ENCODE data around the gene TPO. TPM values are rescaled to one million over a fixed set of nuclear protein-coding genes. Genes with fewer than 3 reads are reported as not detected.
"Not testable (repeated sequence)": the region's sequence is repeated elsewhere in the genome, so short reads cannot be mapped to it uniquely, and the experiment has no call there.

Gene TPO
- total RNA-seq, 2 experiments from 2014 or later, result not detected

DNA sequence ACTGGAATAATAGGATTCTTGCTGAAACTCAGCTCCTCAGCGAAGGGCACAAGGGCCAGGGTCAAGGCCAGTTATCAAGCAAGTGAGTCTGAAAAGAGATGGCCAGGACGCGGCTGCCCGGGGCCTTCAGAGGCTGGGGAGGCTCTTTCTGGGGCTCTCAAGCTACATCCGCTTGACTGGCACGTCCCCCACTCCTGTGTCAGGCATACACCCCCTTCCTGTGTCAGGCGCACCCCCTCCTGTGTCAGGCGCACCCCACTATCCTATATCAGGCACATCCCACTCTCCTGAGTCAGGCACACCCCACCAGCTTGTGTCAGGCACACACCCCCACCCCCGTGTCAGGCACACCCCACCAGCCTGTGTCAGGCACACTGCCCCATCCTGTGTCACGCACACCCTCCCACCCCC is 91.8 kb downstream of the TPO start:
- Mint-ChIP-seq H3K36me3 (no peaks in the 10 kb centered on the region), H3K4me3 (no peak overlapping the region), H3K27ac (no peak overlapping the region), H3K9me3 (peaks cover 1% of the 10 kb centered on the region), H3K27me3 (peaks cover 4% of the 10 kb centered on the region), H3K4me1 (ENCODE audit: low read depth) (peaks cover 16% of the 10 kb centered on the region)
- CTCF ChIA-PET, result no interaction called here
- no peak for DNase-seq
- intact Hi-C loops (cut with micrococcal nuclease), result no loop called here
- POLR2A ChIA-PET, result no interaction called here

DNA sequence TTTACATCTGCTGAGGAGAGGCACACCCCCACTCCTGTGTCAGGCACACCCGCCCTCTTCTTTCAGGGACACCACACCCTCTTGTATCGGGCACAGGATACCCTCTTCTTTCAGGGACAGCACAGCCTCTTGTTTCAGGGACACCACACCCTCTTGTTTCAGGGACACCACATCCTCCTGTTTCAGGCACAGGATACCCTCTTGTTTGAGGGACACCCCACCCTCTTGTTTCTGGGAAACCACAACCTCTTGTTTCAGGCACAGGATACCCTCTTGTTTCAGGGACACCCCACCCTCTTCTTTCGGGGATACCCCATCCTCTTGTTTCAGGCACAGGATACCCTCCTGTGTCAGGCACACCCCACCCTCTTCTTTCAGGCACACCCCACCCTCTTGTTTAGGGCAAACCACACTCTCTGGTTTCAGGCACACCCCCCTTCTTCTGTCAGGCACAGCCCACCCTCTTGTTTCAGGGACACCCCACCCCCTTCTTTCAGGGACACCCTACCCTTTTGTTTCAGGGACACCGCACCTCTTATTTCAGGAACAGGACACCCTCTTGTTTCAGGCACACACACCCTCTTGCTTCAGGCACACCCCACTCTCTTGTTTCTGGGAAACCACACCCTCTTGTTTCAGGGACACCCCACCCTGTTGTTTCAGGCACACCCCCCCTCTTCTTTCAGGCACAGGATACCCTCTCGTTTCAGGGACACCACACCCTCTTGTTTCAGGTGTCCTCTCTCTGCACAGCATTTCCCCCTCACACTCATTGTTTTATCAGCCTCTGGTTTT is 96.2 kb downstream of the TPO start:
- DNase-seq, result peak; percentile 25
- H3K4me1 Mint-ChIP-seq (ENCODE audit: low read depth), result peaks cover 24% of the 10 kb centered on the region
- CTCF ChIA-PET, result no interaction called here
- no peaks in the 10 kb centered on the region for H3K36me3 Mint-ChIP-seq
- no peak overlapping the region for H3K4me3 Mint-ChIP-seq
- intact Hi-C loops (cut with micrococcal nuclease), result no loop called here
- H3K27me3 Mint-ChIP-seq, result peaks cover 4% of the 10 kb centered on the region
- H3K27ac Mint-ChIP-seq, result peak overlapping the region; percentile 71
- POLR2A ChIA-PET, result no interaction called here
- peaks cover 1% of the 10 kb centered on the region for H3K9me3 Mint-ChIP-seq

DNA sequence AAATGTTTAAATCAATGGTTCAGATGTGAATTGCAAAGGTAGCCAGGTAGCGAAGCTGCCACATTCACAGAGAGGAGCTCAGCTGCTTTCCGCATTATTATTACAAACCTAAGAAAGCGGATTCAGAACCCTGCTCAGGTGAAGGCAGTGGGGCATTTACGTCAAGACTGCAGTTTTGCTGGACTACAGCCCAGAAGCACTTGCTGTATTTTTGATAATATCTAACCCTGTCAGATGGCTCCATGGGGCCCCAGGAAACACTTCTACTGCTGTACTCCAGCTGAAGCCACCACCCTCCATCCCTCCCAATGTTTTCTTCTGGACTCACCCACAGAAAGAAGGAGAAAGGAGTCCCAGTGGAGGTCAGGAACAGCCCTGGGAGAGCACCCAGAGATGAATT is 96.9 kb downstream of the TPO start:
- CTCF ChIA-PET, result no interaction called here
- no peak overlapping the region for H3K27ac Mint-ChIP-seq
- intact Hi-C loops (cut with micrococcal nuclease), result no loop called here
- POLR2A ChIA-PET, result no interaction called here
- H3K9me3 Mint-ChIP-seq, result peaks cover 1% of the 10 kb centered on the region
- no peaks in the 10 kb centered on the region for H3K36me3 Mint-ChIP-seq
- no peak overlapping the region for H3K4me3 Mint-ChIP-seq
- peaks cover 24% of the 10 kb centered on the region for H3K4me1 Mint-ChIP-seq (ENCODE audit: low read depth)
- H3K27me3 Mint-ChIP-seq, result peaks cover 4% of the 10 kb centered on the region
- DNase-seq, result no peak

DNA sequence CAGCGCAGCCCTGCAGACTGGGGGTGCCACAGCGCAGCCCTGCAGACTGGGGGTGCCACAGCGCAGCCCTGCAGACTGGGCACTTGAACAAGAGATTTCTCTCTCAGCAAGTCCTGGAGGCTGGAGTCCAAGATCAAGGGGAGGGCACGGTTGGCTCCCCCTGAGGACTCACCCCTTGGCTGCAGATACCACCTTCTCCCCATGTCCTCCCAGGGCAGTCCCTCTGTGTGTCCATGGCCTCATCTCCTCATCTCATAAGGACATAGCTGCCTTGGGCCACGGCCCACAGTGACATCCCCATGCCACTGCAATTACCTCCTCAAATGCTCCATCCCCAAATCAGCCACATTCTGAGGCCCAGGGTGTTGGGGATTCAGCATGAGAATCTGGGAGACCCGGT is 98.2 kb downstream of the TPO start:
- peaks cover 24% of the 10 kb centered on the region for H3K4me1 Mint-ChIP-seq (ENCODE audit: low read depth)
- CTCF ChIA-PET, result no interaction called here
- H3K9me3 Mint-ChIP-seq, result no peaks in the 10 kb centered on the region
- no peak overlapping the region for H3K27ac Mint-ChIP-seq
- intact Hi-C loops (cut with micrococcal nuclease), result no loop called here
- no peaks in the 10 kb centered on the region for H3K36me3 Mint-ChIP-seq
- POLR2A ChIA-PET, result no interaction called here
- H3K4me3 Mint-ChIP-seq, result no peak overlapping the region
- peaks cover 4% of the 10 kb centered on the region for H3K27me3 Mint-ChIP-seq
- DNase-seq, result no peak

DNA sequence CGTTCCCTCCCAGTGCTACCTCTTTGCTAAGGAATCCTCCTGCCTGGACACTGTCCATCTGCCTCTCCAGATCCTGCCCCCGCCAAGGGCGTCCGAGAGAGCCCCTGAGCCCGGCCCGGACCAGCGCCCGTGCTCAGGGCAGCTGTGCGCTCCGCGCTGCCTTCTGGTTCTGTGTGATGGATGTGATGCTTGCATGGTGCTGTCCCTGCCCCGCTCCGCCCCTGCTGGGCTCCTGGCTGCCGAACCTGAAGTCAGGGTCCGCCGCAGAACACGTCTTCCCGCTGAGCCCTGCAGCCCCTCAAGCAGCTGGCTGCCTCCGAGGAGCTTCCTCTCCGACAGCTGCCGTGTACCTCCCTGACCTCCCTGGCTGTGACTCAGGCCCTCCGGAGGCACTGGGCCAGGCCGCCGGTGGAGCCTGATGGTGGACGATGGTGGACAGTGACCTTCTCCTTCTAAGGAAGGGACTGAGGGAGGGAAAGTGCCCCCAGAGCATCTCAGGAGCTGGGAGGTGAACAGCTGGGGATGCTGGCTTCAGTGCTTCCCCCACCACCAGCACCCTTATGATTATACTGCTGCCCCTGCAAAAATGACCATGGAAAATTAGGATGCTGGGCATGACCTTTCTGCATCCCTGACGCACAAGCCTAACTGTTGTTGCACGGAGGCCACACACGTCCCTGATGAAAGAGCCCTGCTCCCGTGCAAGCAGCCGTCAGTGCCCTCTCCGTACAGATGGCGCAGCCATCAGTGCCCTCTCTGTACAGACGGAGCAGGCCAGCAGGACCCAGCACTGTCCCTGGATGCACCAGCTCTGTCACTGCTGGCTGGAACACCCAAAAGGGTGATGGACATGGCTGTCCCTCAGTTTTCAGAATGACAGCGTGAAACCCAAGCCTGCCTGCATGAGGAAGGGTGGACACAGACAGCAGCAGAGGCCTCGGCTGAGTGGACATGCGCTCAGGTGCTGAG is 99.3 kb downstream of the TPO start:
- no peak overlapping the region for H3K4me3 Mint-ChIP-seq

DNA sequence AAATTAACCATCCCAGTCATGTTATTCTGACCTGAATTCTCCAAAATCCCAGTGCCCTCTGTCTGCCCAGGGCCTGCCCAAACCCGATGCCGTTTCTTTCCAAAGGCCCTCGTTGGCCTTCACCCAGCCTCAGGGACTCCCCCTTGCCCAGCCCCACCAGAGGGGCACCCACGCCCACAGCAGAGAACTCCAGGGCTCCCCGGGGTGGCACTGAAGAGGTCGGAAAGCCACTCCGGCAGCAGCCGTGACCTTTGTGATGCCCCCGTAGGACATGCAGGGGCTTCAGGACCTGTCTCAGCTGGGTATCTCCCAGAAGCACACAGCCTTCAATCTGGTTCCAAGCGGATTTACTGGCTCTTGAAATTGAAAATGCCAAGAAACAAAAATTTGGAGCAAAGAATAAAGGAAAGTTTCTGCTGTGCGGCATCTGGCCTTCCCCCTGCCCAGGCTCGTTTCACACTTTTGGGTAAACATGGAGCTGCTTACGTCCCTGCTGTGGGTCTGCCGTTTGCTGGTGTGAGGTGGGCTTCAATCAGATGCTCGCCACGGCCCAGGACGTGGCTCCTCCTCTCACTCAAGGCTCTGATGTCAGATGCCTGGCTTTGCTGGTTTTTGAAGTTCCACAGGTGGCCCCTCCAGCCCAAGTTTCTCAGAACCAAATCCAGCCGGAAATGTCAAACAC is 101.3 kb downstream of the TPO start:
- H3K36me3 Mint-ChIP-seq, result no peaks in the 10 kb centered on the region
- no peak for DNase-seq
- H3K4me3 Mint-ChIP-seq, result no peak overlapping the region
- intact Hi-C loops (cut with micrococcal nuclease), result no loop called here
- H3K27ac Mint-ChIP-seq, result no peak overlapping the region
- ChIA-PET POLR2A (no interaction called here), CTCF (no interaction called here)
- no peaks in the 10 kb centered on the region for H3K27me3 Mint-ChIP-seq
- no peaks in the 10 kb centered on the region for H3K9me3 Mint-ChIP-seq
- peaks cover 33% of the 10 kb centered on the region for H3K4me1 Mint-ChIP-seq (ENCODE audit: low read depth)

More for the DNA sequence above, 99.3 kb downstream of the TPO start:
- intact Hi-C loops (cut with micrococcal nuclease), result no loop called here
- POLR2A ChIA-PET, result no interaction called here
- Mint-ChIP-seq H3K27ac (no peak overlapping the region), H3K36me3 (no peaks in the 10 kb centered on the region), H3K9me3 (no peaks in the 10 kb centered on the region), H3K4me1 (ENCODE audit: low read depth) (peaks cover 28% of the 10 kb centered on the region), H3K27me3 (peaks cover 4% of the 10 kb centered on the region)
- CTCF ChIA-PET, result no interaction called here
- DNase-seq, result no peak

DNA sequence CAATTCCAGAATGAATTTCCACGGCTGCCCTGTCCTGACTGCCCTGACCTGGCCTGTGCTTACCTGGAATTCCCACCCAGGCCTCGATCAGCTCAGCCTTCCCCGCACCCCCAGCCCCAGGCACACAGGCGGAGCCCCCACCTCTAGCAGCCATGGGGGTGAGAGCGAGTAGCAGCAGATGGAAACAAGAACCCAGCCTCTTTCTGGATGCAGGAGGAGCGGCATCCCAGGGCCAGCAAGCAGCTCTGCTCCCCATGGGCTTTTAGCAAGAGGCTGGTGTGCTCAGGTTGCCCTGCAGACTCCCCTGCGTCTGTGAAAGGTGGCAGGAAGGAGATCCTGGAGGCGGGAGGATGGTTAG is 101.8 kb downstream of the TPO start:
- H3K4me1 Mint-ChIP-seq (ENCODE audit: low read depth), result peaks cover 28% of the 10 kb centered on the region
- no peak overlapping the region for H3K27ac Mint-ChIP-seq
- no peaks in the 10 kb centered on the region for H3K27me3 Mint-ChIP-seq
- no peaks in the 10 kb centered on the region for H3K9me3 Mint-ChIP-seq
- H3K36me3 Mint-ChIP-seq, result no peaks in the 10 kb centered on the region
- CTCF ChIA-PET, result no interaction called here
- POLR2A ChIA-PET, result no interaction called here
- H3K4me3 Mint-ChIP-seq, result no peak overlapping the region
- intact Hi-C loops (cut with micrococcal nuclease), result no loop called here
- DNase-seq, result no peak

DNA sequence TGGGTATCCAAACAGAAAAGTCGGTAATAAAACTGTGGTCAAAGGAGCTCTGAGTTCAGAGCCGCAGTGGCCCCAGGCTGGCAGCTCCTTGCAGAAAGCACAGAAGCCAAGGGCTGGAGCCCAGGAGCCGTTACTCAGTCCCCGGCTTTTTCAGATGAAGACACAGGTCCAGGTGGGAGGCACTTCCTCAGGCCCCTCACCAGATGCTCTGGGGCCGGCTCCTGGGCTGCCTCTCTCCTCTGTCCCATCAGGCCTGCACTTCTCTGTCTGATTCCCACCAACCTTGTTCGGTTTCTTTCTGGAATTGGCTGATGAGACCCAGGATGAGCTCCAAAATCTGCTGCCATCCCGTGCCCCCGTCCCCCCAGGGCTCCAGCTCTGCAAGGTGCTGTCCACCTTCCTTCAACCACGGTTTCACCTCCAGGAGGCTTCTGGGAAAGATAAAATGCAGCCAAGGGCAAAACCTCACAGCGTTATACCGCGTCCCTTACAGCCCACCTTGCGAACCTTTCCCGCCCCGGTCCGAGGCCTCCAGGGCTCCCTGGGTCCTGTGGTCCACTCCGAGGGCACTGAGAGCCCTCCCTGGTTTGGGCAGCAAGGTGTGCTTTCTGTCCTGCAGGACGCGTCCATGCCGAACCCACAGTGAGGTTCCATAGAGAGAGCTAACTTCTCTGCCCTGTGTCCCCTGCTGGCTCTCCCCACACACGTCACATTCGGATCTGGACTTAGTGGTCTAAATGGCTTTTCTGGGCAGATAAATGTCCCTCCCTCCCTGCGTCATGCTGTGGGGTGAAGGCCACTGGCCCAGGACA is 102.9 kb downstream of the TPO start:
- no peaks in the 10 kb centered on the region for H3K27me3 Mint-ChIP-seq
- intact Hi-C loops (cut with micrococcal nuclease), result no loop called here
- CTCF ChIA-PET, result no interaction called here

DNA sequence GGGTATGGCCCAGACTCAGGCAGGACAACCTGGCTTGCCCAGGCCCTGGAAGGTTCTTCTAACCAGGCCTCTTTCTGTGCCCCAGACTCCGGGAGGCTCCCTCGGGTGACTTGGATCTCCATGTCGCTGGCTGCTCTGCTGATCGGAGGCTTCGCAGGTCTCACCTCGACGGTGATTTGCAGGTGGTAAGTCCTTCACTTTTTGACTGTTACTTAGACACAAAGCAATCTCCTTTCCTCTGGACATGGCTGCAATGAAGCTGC is 103.5 kb downstream of the TPO start:
- no peak for DNase-seq
- Mint-ChIP-seq H3K9me3 (no peaks in the 10 kb centered on the region), H3K27ac (no peak overlapping the region), H3K4me3 (no peak overlapping the region), H3K27me3 (no peaks in the 10 kb centered on the region), H3K4me1 (ENCODE audit: low read depth) (peaks cover 24% of the 10 kb centered on the region), H3K36me3 (no peaks in the 10 kb centered on the region)
- ChIA-PET CTCF (no interaction called here), POLR2A (no interaction called here)
- intact Hi-C loops (cut with micrococcal nuclease), result no loop called here

More for the DNA sequence above, 102.9 kb downstream of the TPO start:
- H3K27ac Mint-ChIP-seq, result no peak overlapping the region
- POLR2A ChIA-PET, result no interaction called here
- H3K36me3 Mint-ChIP-seq, result no peaks in the 10 kb centered on the region
- no peaks in the 10 kb centered on the region for H3K9me3 Mint-ChIP-seq
- no peak overlapping the region for H3K4me3 Mint-ChIP-seq
- peaks cover 26% of the 10 kb centered on the region for H3K4me1 Mint-ChIP-seq (ENCODE audit: low read depth)
- no peak for DNase-seq

DNA sequence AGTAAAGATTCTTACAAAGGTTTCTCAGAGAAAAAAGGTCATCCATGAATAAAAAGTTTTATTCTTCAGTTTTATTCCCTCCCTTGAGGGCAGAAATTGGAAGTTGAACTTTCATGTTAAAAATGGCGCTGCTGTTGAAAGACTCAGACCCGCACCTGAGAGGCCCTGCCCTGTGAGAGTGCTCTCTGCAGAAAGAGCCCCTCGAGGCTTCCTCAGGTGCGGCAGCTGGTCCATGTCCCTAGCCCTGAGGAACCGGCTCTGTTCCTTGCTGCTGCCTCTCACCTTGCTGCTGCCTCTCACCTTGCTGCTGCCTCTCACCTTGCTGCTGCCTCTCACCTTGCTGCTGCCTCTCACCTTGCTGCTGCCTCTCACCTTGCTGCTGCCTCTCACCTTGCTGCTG is 104.0 kb downstream of the TPO start:
- intact Hi-C loops (cut with micrococcal nuclease); CTCF ChIA-PET; H3K27ac Mint-ChIP-seq; POLR2A ChIA-PET; H3K4me3 Mint-ChIP-seq; H3K36me3 Mint-ChIP-seq; H3K27me3 Mint-ChIP-seq; DNase-seq; H3K9me3 Mint-ChIP-seq: not testable (repeated sequence)
- peaks cover 24% of the 10 kb centered on the region for H3K4me1 Mint-ChIP-seq (ENCODE audit: low read depth)

DNA sequence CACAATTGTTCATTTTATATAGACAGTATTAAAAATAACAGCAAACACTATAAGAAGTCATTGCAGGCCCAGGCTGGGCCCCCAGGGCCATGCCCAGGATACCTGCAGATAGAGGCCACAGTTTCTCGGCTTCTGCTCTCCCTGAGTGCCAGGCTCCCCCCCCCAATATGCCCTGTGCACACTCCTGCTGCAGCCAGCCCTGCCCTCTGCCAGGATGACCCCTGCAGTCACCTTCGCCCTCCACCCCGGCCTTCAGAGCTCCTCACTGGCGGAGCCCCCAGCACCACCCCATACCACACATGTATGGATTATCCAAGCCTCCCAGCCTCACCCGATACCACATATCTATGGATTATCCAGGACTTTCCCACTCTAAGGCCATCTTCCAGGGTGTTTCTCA is 104.5 kb downstream of the TPO start:
- intact Hi-C loops (cut with micrococcal nuclease), result no loop called here
- H3K27ac Mint-ChIP-seq, result peak overlapping the region; percentile 65
- POLR2A ChIA-PET, result no interaction called here
- CTCF ChIA-PET, result no interaction called here
- peaks cover 24% of the 10 kb centered on the region for H3K4me1 Mint-ChIP-seq (ENCODE audit: low read depth)
- no peaks in the 10 kb centered on the region for H3K36me3 Mint-ChIP-seq
- no peak overlapping the region for H3K4me3 Mint-ChIP-seq
- DNase-seq, result no peak
- no peaks in the 10 kb centered on the region for H3K27me3 Mint-ChIP-seq
- no peaks in the 10 kb centered on the region for H3K9me3 Mint-ChIP-seq

DNA sequence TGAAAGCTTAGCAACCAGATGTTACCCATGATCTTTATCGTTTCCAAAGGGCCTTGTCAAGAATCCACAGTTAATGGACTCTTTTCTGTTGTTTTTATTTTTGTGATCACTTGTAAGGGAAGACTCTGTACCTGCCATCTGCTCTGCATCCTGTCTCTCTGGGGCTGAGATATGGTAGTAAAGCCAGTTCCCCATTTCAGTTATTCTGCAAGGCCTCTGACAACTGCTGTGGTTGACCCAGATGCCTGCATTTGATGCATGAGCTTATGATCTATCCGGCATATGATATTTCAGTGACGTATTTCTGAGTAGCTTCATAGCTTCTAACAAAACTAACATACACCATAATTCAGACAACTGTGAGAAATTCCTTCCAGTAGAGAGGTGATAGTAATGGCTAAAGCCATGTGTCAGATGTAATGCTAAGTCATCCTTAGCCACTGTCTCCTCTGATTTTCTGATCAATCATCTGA is 105.1 kb downstream of the TPO start:
- intact Hi-C loops (cut with micrococcal nuclease), result no loop called here
- peaks cover 24% of the 10 kb centered on the region for H3K4me1 Mint-ChIP-seq (ENCODE audit: low read depth)

More for the DNA sequence above, 105.1 kb downstream of the TPO start:
- no peaks in the 10 kb centered on the region for H3K36me3 Mint-ChIP-seq
- H3K9me3 Mint-ChIP-seq, result no peaks in the 10 kb centered on the region
- H3K27me3 Mint-ChIP-seq, result no peaks in the 10 kb centered on the region
- peak overlapping the region; percentile 65 for H3K27ac Mint-ChIP-seq
- ChIA-PET POLR2A (no interaction called here), CTCF (interaction anchor here (1.0 kb wide), 1 partner anchor 32 kb away, joined by 4 read pairs; no protein-coding TSS in a partner anchor)
- DNase-seq, result peak; percentile 23
- no peak overlapping the region for H3K4me3 Mint-ChIP-seq
